Endothelial cell of umbilical vein (primary cell): Measurements from ENCODE around the gene DEPDC1. TPM values are rescaled to one million over a fixed set of nuclear protein-coding genes. Genes with fewer than 3 reads are reported as not detected.

Source experiments
- BruUV-seq: library from RNA; stranded (reverse); fragments of 400-500 nt; replicated peaks from 2 replicates; lab custom pipeline; 2021; lab: Mats Ljungman, UMichigan
- CTCF ChIA-PET: fragments of 300-600, 350-600 bp; sonication (Branson Sonifier 250); formaldehyde crosslinking; loops from one replicate; lab custom pipeline; 2021; ENCODE audit warnings: antibody characterized with exemption, inconsistent platforms; lab: Charles Lee
- POLR2A ChIA-PET: fragments of 300-600, 350-600 bp; sonication (Branson Sonifier 250); formaldehyde crosslinking; loops from one replicate; lab custom pipeline; 2021; ENCODE audit warnings: antibody characterized with exemption, inconsistent platforms; lab: Charles Lee
- DNase-seq: peaks from one replicate; pipeline ENCODE4 v3.0.0-alpha.2; 2011; ENCODE audit warnings: low read depth, low spot score
- FAIRE-seq: peaks from 2 replicates; lab custom pipeline; 2011; peaks lifted over from hg19 to GRCh38; lab: Jason Lieb, UNC
- H2AFZ ChIP-seq: 2 replicates; pipeline ENCODE4 v1.6.0; 2012; ENCODE audit warnings: low read depth, low read length, control low read depth, inconsistent platforms
- H3K27ac ChIP-seq: 2 replicates; pipeline ENCODE4 v1.5.1; 2011; ENCODE audit warnings: low read depth, mild to moderate bottlenecking, control low read depth, low read length, moderate library complexity; ENCODE audit not compliant: insufficient read depth
- H3K27me3 ChIP-seq, 2 experiments: 2 replicates each; pipeline versions ENCODE4 v1.6.0 to v1.6.1; 2011; ENCODE audit warnings: low read length in 2 of 2, mixed read lengths in 1 of 2; ENCODE audit not compliant: control insufficient read depth in 2 of 2, insufficient read depth in 2 of 2
- H3K36me3 ChIP-seq, 2 experiments: 2 replicates in 1 of 2; 3 replicates in 1 of 2; pipeline ENCODE4 v1.5.1; 2011; ENCODE audit warnings: low read length in 2 of 2, mild to moderate bottlenecking in 1 of 2, moderate library complexity in 1 of 2; ENCODE audit not compliant: control insufficient read depth in 2 of 2, insufficient read depth in 2 of 2; ENCODE audit errors: extremely low read depth in 1 of 2
- H3K4me1 ChIP-seq: 3 replicates; pipeline ENCODE4 v1.5.1; 2011; ENCODE audit warnings: mild to moderate bottlenecking, low read length; ENCODE audit not compliant: control insufficient read depth, insufficient read depth; ENCODE audit errors: extremely low read depth
- H3K4me2 ChIP-seq: 2 replicates; pipeline ENCODE4 v1.6.1; 2011; ENCODE audit warnings: low read length, control low read depth, mixed read lengths; ENCODE audit not compliant: insufficient read depth
- H3K4me3 ChIP-seq, 3 experiments: fragments of 200-600 bp in 1 of 3; sonication (generic), shearing (Covaris generic) in 1 of 3; replicated peaks in 1 of 3; 2 replicates each; pipeline ENCODE4 v1.5.1; 2011 to 2016; ENCODE audit warnings: control low read depth in 3 of 3, low read length in 3 of 3, mild to moderate bottlenecking in 2 of 3, inconsistent platforms in 1 of 3, low read depth in 1 of 3, moderate library complexity in 1 of 3; ENCODE audit not compliant: insufficient read depth in 1 of 3
- H3K79me2 ChIP-seq: 2 replicates; pipeline ENCODE4 v1.6.0; 2012; ENCODE audit warnings: low read length, inconsistent platforms; ENCODE audit not compliant: control insufficient read depth, insufficient read depth
- H3K9ac ChIP-seq: replicated peaks from 2 replicates; pipeline ENCODE3; 2011; ENCODE audit warnings: low read length, control low read depth; ENCODE audit not compliant: insufficient read depth; ENCODE audit errors: extremely low read depth
- H3K9me1 ChIP-seq: replicated peaks from 3 replicates; pipeline ENCODE4 v1.6.0; 2011; ENCODE audit warnings: mild to moderate bottlenecking, low read length; ENCODE audit not compliant: control insufficient read depth, insufficient read depth; ENCODE audit errors: extremely low read depth
- H3K9me3 ChIP-seq: replicated peaks from 2 replicates; pipeline ENCODE4 v1.5.1; 2012; ENCODE audit warnings: low read length, inconsistent platforms; ENCODE audit not compliant: control insufficient read depth, insufficient read depth
- H4K20me1 ChIP-seq: replicated peaks from 2 replicates; pipeline ENCODE3; 2011; ENCODE audit warnings: mild to moderate bottlenecking, low read length; ENCODE audit not compliant: control insufficient read depth, insufficient read depth; ENCODE audit errors: extremely low read depth
- CTCF ChIP-seq, 2 donors: IDR thresholded peaks; 1 replicate in 1 of 2; 2 replicates in 1 of 2; pipeline ENCODE4 v1.5.1; 2011; ENCODE audit warnings: low read length in 2 of 2, mild to moderate bottlenecking in 2 of 2, moderate library complexity in 2 of 2, control low read depth in 1 of 2, inconsistent platforms in 1 of 2, low read depth in 1 of 2; ENCODE audit not compliant: insufficient read depth in 1 of 2; ENCODE audit errors: extremely low read depth in 1 of 2
- JUN ChIP-seq: IDR thresholded peaks from 2 replicates; pipeline ENCODE4 v1.6.1; 2011; ENCODE audit warnings: borderline replicate concordance, low read depth; ENCODE audit not compliant: insufficient read length, insufficient read depth
- MYC ChIP-seq: IDR thresholded peaks from one replicate; pipeline ENCODE4 v1.6.1; 2011; ENCODE audit warnings: mild to moderate bottlenecking, low read depth, low read length
- POLR2A ChIP-seq: IDR thresholded peaks from 2 replicates; pipeline ENCODE4 v1.6.1; 2012; ENCODE audit warnings: low read depth, mild to moderate bottlenecking, control low read depth, low read length
- POLR2AphosphoS5 ChIP-seq: IDR thresholded peaks from 2 replicates; pipeline ENCODE4 v1.6.1; 2012; ENCODE audit warnings: low read depth, mild to moderate bottlenecking, control low read depth, low read length, moderate library complexity; ENCODE audit not compliant: insufficient read depth
- dilution Hi-C: fragments of 300-500 bp; cut with MboI; formaldehyde crosslinking; loops from one replicate; pipeline ENCODE4 v1.15.0; 2019; ENCODE audit warnings: low sequenced_read_pairs; ENCODE audit not compliant: extremely low pct_ligation_motif_present
- intact Hi-C: fragments of 100-400 bp; cut with micrococcal nuclease; formaldehyde crosslinking; loops from one replicate; pipeline ENCODE4 v1.10.0; 2022
- polyA plus RNA-seq, 4 experiments: library from polyadenylated mRNA; depleted of rRNA in 3 of 4; stranded (reverse) in 3 of 4; unstranded in 1 of 4; fragments of >200 nt; gene quantifications; 2 replicates each; pipeline versions ENCODE4 v1.2.1 to v1.2.3, GENCODE V29; 2011 to 2012; ENCODE audit warnings: missing spikeins in 1 of 4
- total RNA-seq: library from RNA; stranded (reverse); gene quantifications from 2 replicates; pipeline ENCODE4 v1.2.3, GENCODE V29; 2021

The DEPDC1 gene
- total and polyA plus RNA-seq, 2 donors (not counting 3 experiments of a cell fraction or from before 2014, with no cell fraction given): 5.5 to 30.4 TPM

- H3K27me3 ChIP-seq: no peaks in the 10 kb centered on the region
- dilution Hi-C loops: no loop called here
- DNase-seq (no peak), FAIRE-seq (no peak)
- H3K9me1 ChIP-seq: no peaks in the 10 kb centered on the region
- no peak overlapping the region for H3K4me2 ChIP-seq
- H3K79me2 ChIP-seq: peaks cover 5% of the 10 kb centered on the region
- TF ChIP-seq POLR2A (no peak), JUN (no peak), POLR2AphosphoS5 (no peak)
- H3K27ac ChIP-seq: no peak overlapping the region
- intact Hi-C loops: no loop called here
- H3K4me3 ChIP-seq: no peak overlapping the region
- no TSS peak for BruUV-seq
- CTCF ChIA-PET: interaction anchor here (1.0 to 2.5 kb wide), 2 partner anchors 15 to 1253 kb away, joined by 4 to 7 read pairs; no protein-coding TSS in a partner anchor
- peaks cover 0 to 11% of the 10 kb centered on the region in 2 experiments for H3K36me3 ChIP-seq
- H4K20me1 ChIP-seq: no peaks in the 10 kb centered on the region
- H3K9me3 ChIP-seq: no peaks in the 10 kb centered on the region
- POLR2A ChIA-PET: no interaction called here
- no peaks in the 10 kb centered on the region for H3K4me1 ChIP-seq
- H2AFZ ChIP-seq: no peak overlapping the region
- no peak overlapping the region for H3K9ac ChIP-seq
Measured at GRCh38 chr1:68485431-68486022, 11.4 kb downstream of the DEPDC1 start.

- H3K9me3 ChIP-seq: no peaks in the 10 kb centered on the region
- no TSS peak for BruUV-seq
- intact Hi-C loops (no loop called here), dilution Hi-C loops (no loop called here)
- CTCF ChIA-PET: interaction anchor here (1.0 to 2.5 kb wide), 3 partner anchors 8 to 1254 kb away, joined by 4 to 7 read pairs (median 4); no protein-coding TSS in a partner anchor
- H3K9ac ChIP-seq: no peak overlapping the region
- no peak overlapping the region for H3K4me2 ChIP-seq
- H3K27me3 ChIP-seq: no peaks in the 10 kb centered on the region
- H3K36me3 ChIP-seq: peaks cover 0 to 15% of the 10 kb centered on the region in 2 experiments
- H3K4me3 ChIP-seq: no peak overlapping the region
- no peak for DNase-seq
- H3K9me1 ChIP-seq: no peaks in the 10 kb centered on the region
- POLR2A ChIA-PET: no interaction called here
- no peaks in the 10 kb centered on the region for H4K20me1 ChIP-seq
- no peaks in the 10 kb centered on the region for H3K4me1 ChIP-seq
- no peak overlapping the region for H3K27ac ChIP-seq
- no peaks in the 10 kb centered on the region for H3K79me2 ChIP-seq
- no peak for FAIRE-seq
- H2AFZ ChIP-seq: no peak overlapping the region
- TF ChIP-seq MYC (no peak), CTCF (IDR thresholded peaks at IDR 0.05; ENCODE audit: extremely low read depth in 1 of 2, insufficient read depth in 1 of 2, low read depth in 1 of 2, low read length in 2 of 2) (no peak)
Measured at GRCh38 chr1:68484618-68485017, 12.3 kb downstream of the DEPDC1 start.
